GM12878 (cell line): ENCODE data around the gene NPR1.
"Not testable (repeated sequence)": the region's sequence is repeated elsewhere in the genome, so short reads cannot be mapped to it uniquely, and the experiment has no call there.

ENCODE experiments used
- CBX5 ChIP-seq: sonication (generic); IDR thresholded peaks from 2 replicates; pipeline ENCODE4 v1.6.1; 2016; ENCODE audit warnings: low read depth, moderate library complexity, mild to moderate bottlenecking, inconsistent platforms
- CTCF ChIP-seq, 3 experiments: IDR thresholded peaks in 2 of 3; conservative IDR thresholded peaks in 1 of 3; 2 replicates each; pipeline ENCODE4 v1.5.1; 2011; ENCODE audit warnings: low read depth in 3 of 3, low read length in 3 of 3, mild to moderate bottlenecking in 3 of 3, control low read depth in 2 of 3, moderate library complexity in 2 of 3, inconsistent platforms in 1 of 3, mixed read lengths in 1 of 3; ENCODE audit not compliant: control insufficient read depth in 2 of 3, insufficient read depth in 1 of 3; ENCODE audit errors: extremely low read depth in 1 of 3
- EP300 ChIP-seq, 2 experiments: fragments of 150-350 bp in 1 of 2; IDR thresholded peaks; 2 replicates each; pipeline ENCODE4 v1.6.1; 2011 to 2012; ENCODE audit warnings: low read depth in 2 of 2, low read length in 2 of 2, borderline replicate concordance in 1 of 2, improper control_type of control experiment in 1 of 2, inconsistent platforms in 1 of 2; ENCODE audit not compliant: control insufficient read depth in 1 of 2
- IKZF2 ChIP-seq, 2 experiments: fragments of 450-650 bp; IDR thresholded peaks; 2 replicates each; pipeline ENCODE4 v1.6.1; 2017; ENCODE audit warnings: mild to moderate bottlenecking in 2 of 2, moderate library complexity in 2 of 2
- TAF1 ChIP-seq: IDR thresholded peaks from 2 replicates; pipeline ENCODE4 v1.6.1; 2011; ENCODE audit warnings: mild to moderate bottlenecking, low read depth, low read length, borderline replicate concordance

GRCh38 chr1:153724634-153725033 is 46.1 kb downstream of the NPR1 start:
- not testable (repeated sequence) for TF ChIP-seq CBX5; TAF1; IKZF2 (IDR thresholded peaks at IDR 0.05); EP300 (IDR thresholded peaks at IDR 0.05; ENCODE audit: borderline replicate concordance in 1 of 2, control insufficient read depth in 1 of 2, low read depth in 2 of 2, low read length in 2 of 2); CTCF (IDR thresholded peaks at IDR 0.05 in 2 of 3, conservative IDR thresholded peaks at IDR 0.05 in 1 of 3; ENCODE audit: control insufficient read depth in 2 of 3, extremely low read depth in 1 of 3, insufficient read depth in 1 of 3, low read depth in 3 of 3, low read length in 3 of 3)
